NCI-H1694 (cell line): ENCODE results near the gene SEMA3F.
"Not testable (repeated sequence)": the region's sequence is repeated elsewhere in the genome, so short reads cannot be mapped to it uniquely, and the experiment has no call there.

Source experiments
- DNase-seq: peaks from one replicate; lab custom pipeline; 2025; lab: John Stamatoyannopoulos, UW

The SEMA3F gene

GRCh38 chr3:50211930-50212329, 56.8 kb downstream of the SEMA3F start:
- DNase-seq: no peak

GRCh38 chr3:50212502-50212901, 57.4 kb downstream of the SEMA3F start:
- DNase-seq: no peak

DNA sequence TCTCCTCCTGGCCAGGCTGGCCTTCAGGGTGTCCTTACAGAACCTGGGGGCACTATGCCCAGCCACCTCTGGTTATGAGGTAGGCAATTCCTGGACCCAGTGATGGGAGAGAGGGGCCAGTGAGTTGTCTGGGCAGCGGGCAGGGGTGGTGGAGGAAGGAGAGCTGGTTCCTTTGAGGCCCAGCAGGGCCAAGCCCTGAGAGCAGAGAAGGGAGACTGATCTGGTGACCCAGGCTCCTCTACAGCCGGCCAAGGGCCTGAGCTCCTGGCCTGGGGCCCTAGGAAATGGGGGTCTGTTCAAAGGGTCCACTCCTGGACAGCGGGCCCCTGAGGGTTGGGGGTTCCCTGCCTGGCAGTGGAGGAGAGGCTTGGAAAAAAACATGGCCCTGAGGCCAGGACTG, 57.8 kb downstream of the SEMA3F start:
- DNase-seq: no peak

GRCh38 chr3:50213373-50213772, 58.2 kb downstream of the SEMA3F start:
- DNase-seq: no peak

- no peak for DNase-seq
Observed at GRCh38 chr3:50214824-50215223, 59.7 kb downstream of the SEMA3F start.

GRCh38 chr3:50215529-50215928, 60.4 kb downstream of the SEMA3F start:
- DNase-seq: no peak

- no peak for DNase-seq
Observed at GRCh38 chr3:50217681-50218080, 62.6 kb downstream of the SEMA3F start.

GRCh38 chr3:50218448-50218847, 63.3 kb downstream of the SEMA3F start:
- no peak for DNase-seq

GRCh38 chr3:50219285-50219684, 64.2 kb downstream of the SEMA3F start:
- DNase-seq: no peak

DNA sequence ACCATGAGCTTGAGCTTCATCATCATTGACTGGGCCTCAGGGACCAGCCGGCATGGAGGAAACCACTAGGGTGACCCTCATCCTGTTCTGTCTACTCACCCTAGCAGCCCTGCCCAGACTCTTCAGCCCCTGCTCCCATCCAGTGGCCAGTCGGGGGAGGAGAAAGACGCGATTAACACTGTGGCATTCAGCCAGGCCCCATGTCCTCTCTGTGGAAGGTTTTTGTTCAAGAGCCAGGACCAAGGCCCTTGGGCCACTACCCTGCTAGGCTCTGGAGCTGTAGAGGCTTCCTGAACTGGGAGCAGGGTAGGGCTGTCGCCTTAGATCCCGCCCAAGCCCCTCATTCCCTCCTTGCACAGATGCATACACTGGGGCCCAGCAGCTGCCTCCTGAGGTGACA, 65.0 kb downstream of the SEMA3F start:
- no peak for DNase-seq

GRCh38 chr3:50221051-50221410, 65.9 kb downstream of the SEMA3F start:
- DNase-seq: no peak

DNA sequence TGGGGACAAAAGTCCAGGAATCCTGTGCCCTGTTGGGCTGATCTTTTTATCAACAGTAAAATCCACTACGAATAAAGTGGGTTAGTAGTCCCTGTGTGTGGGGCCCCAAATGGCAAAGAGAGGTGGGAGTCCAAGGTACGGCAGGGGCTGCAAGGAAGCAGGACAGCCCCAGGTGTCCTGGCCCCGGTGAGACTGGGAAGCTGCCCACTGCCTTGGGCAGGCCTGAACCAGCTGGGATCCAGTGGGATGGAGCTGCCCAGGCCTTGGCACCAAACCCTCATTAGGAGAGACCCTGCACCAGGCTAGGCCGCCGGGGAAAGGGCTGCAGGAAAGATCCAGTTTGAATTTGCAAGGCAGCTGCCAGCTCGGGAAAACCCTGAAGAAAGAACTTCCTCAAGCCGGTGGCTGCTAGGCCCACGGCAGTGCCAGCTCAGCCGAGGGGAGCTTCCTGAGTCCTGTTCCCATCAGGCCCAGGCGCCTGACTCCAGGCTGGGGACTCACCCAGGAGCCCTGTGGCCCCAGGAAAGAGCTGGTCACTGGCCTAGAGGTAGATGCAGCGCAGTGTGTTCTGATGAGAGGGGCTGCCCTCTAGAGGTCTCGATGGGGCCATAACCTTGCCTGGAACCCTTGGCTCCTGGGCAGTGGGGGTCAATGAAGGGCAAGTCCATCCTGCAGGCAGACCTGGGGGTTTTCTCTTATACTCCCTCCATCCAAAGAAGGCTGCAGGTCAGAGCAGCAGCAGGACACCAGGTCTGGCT, 66.5 kb downstream of the SEMA3F start:
- DNase-seq: no peak

- no peak for DNase-seq
Observed at GRCh38 chr3:50222169-50222528, 67.0 kb downstream of the SEMA3F start.

GRCh38 chr3:50224639-50225038, 69.5 kb downstream of the SEMA3F start:
- no peak for DNase-seq

- DNase-seq: no peak
Observed at GRCh38 chr3:50226888-50227389, 71.8 kb downstream of the SEMA3F start.

DNA sequence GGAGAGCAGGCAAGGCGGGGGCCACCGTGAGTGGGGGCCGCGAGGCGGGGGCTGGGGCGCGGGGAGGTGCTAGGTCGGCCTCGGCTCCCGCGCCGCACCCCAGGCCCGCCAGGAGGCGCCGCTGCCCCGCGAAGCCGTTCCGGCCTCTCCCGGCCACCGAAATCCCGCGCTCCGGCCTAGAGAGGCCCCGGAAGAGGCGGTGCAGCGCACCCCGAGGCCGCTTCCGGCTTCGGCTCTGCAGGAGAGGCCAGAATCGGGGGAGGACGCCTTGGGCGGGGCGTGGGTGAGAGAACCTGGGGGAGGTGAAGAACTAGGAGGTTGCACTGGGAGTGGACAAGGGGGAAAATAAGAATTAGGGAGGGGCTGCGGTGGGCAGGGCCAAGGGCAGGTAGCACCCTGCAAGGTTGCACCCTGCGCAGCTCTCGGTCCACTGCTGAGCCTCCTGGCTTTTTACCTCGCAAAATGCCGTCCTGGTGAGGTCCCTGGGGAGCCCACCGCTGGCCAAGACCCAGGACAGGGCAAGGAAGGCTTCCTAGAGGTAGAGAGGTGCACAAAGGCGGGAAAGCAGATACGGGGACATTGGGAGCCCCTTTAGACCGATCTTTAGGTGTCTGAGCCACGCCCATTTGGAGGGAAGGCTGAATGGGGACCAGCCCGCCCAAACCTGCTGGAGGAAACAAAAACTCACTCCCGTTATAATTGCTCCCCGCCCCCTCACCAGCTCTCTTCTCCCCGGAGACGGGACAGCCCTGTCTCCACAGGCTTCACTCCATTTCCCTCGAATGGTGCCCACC, 72.5 kb downstream of the SEMA3F start:
- peak; percentile 48 for DNase-seq

- DNase-seq: not testable (repeated sequence)
Observed at GRCh38 chr3:50228184-50228763, 73.2 kb downstream of the SEMA3F start.

GRCh38 chr3:50229490-50229889, 74.4 kb downstream of the SEMA3F start:
- DNase-seq: no peak

DNA sequence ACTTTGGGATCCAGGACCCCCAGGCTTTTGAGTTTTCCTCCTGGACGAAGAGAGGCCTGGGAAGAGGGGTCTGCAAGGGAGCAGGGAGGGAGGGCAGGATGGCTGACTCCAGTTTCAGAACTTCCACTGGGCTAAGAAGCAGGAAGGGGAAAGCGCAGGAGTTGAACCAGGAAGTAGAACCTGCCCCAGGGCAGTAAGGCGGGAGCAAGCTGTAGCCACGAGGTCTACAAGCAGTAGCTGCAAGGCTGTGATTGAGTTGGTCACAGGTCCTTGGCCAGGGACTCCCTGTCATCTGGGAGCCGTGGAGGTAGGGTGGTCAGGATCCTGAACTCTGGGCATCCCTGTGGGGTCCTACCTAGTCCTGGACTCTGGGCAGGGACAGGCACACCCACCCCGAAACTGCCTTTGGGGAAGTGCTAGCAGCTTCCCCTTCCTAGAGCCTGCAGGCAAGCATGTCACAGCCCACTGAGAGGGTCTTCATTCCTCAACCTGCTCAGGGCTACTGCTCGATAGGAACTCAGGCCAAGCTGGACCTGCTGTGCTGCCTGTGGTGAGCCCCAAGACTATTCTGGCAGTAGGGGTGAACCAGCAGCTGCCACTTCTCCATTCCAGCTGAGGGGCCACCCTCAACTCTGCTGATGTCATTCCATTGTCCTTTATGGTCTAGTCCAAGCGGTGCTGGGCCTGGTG, 75.1 kb downstream of the SEMA3F start:
- no peak for DNase-seq

- no peak for DNase-seq
Observed at GRCh38 chr3:50230794-50231125, 75.6 kb downstream of the SEMA3F start.

DNA sequence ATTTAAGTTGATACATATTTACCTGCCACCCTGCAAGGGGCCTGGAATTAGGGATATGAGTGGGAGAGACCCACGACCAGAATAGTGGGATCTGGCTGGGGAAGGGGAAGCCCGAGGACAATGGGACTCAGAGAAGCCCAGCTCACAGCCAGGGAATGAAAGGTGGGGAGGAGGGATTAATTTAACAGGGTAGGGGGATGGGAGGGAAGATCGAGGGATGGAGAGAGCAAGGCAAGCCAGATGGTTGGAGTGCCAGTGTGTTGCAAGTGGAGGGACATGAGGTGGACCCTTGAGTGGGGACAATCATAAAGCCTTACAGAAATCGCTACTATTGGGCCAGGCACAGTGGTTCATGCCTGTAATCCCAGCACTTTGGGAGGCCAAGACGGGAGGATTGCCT, 76.5 kb downstream of the SEMA3F start:
- DNase-seq: no peak

GRCh38 chr3:50232303-50232702, 77.2 kb downstream of the SEMA3F start:
- DNase-seq: no peak

- no peak for DNase-seq
Observed at GRCh38 chr3:50233176-50233575, 78.1 kb downstream of the SEMA3F start.
